GF-D8 (cell line): Measurements from ENCODE around the gene MPDU1.
"Not testable (repeated sequence)": the region's sequence is repeated elsewhere in the genome, so short reads cannot be mapped to it uniquely, and the experiment has no call there.

Experiments used
- DNase-seq: peaks from one replicate; lab custom pipeline; 2025; lab: John Stamatoyannopoulos, UW

Gene MPDU1

DNA sequence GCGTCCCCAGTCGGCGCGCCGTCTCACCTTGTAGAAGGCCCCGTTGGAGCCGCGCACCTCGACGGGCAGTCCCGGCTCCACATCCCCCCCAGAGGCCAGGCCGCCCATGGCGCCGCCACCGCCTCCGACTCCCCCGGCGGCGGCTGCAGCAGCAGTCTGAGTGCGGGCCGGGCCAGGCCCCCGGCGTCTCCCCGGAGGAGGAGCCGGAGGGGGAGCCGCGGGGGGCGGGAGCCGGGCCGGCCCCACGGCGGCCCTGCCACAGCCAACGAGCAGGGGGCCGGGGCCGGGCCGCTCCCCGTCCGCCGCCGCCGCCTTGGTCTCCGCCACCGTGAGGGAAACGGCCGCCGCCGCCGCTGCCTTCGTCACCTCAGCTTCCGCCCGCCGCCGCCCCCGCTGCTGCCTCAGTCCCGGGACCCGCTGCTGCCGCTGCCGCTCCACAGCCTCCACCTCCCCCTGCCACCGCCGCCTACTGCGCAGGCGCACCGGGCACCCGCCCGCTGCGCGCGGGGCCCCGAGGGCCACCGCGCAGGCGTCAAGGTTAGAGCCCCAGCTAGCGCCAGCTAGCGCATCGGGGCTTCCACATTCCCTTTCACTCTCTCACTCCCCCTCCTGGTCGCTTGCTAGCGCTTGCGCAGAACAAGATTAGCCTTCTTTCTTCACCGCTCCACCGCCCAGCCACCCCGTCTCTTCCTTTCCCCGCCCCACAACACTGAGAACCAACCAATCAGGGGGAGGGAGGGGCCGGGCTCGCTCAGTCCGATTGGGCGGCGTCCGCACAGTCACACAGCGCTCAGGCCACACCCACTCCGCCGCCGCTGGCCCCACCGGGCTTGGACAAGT, 31.0 kb downstream of the MPDU1 start, which contains the start of gene FXR2:
Gene FXR2 (minus strand): TSS at position 473 of the 840 bp plus-strand sequence. CDS start 365 bp downstream, at position 108.
- DNase-seq = peak; percentile 98

DNA sequence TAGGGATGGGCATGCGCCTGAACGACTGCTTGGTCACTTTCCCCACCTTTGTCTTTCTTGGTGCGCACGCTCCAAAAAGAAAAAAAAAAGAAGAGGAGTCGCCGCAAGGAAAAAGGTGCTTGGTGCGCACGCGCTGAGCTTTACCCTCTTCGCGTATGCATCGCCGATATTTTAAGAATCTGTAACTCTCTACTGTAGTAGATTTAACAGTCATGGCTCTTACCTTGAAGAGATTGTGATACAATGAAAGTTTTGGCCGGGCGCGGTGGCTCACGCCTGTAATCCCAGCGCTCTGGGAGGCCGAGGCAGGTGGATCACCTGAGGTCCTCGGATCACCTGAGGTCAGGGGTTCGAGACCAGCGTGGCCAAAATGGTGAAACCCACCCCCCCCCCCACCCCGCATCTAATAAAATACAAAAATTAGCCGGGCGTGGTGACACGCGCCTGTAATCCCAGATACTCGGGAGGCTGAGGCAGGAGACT, 31.7 kb downstream of the MPDU1 start:
- no peak for DNase-seq

DNA sequence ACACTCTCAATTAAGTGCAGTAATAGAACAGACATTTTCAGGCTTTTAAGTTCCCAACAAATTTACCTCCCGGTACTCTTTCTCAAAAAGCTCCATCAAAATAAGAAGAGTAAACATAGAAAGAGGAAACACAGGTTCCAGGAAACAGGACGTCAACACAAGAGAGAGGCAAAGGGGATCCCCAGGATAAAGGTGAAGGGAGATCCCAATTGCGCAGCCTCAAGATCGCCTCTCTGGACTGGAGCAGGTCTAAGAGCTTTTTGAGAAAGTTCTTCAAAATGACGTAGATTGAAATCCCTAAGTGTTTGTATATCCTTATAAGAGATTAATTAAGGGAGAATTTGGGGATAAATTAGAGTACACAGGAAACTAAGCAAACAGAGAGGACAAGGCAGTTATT, 35.0 kb downstream of the MPDU1 start:
- no peak for DNase-seq

DNA sequence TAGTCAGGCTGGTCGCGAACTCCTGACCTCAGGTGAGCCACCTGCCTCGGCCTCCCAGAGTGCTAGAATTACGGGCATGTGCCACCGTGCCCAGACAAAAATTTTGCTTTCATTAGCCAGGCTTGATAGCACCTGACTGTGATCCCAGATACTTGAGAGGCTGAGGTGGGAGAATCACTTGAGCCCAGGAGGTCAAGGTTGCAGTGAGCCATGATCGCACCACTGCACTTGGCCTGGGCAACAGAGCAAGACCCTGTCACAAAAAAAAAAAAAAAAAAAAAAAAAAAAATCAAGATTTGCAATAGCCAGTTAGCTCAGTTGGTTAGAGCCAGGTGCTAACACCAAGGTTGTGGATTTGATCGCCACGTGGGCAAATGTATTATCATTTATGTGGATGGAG, 37.2 kb downstream of the MPDU1 start:
- DNase-seq = no peak

DNA sequence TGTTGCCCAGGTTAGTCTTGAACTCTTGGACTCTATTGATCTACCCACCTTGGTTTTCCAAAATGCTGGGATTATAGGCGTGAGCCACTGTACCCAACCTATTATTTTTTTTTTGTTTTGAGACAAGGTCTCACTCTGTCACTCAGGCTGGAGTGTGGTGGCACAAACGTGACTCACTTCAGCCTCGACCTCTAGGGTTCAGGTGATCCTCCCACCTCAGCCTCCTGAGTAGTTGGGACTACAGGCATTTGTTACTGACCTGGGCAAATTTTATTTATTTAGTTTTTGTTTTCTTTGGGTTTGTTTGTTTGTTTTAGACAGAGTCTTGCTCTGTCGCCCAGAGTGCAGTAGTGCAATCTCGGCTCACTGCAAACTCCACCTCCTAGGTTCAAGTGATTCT, 40.0 kb downstream of the MPDU1 start:
- DNase-seq = no peak

DNA sequence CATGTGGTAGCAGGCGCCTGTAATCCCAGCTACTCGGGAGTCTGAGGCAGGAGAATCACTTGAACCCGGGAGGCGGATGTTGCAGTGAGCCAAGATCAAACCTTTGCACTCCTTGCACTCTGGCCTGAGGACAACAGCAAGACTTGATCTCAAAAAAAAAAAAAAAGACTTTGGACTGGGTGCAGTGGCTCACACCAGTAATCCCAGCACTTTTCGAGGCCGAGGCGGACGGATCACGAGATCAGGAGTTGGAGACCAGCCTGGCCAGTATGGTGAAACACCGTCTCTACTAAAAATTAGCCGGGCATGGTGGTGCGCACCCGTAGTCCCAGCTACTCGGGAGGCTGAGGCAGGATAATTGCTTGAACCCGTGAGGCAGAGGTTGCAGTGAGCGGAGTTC, 42.1 kb downstream of the MPDU1 start:
- not testable (repeated sequence) for DNase-seq

DNA sequence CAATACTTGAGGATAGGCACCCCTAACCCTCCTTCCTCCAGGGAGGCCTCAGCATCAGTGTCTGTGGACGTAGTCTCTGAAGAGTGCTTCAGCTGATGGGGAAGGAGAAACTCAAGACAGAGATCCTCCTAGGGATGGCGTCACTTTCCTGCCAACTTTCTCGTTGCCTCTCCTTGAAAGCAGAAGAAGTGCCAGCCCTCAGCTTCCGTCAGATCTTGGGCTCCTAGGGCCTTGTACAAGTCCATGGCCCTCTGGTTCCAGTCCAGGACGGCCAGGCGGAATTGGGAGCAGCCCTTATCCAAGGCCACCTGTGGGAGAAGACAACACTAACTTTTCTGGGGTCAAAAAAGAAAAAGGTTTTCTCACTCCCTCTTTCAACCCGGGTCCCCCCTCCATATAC, 42.7 kb downstream of the MPDU1 start:
- no peak for DNase-seq

DNA sequence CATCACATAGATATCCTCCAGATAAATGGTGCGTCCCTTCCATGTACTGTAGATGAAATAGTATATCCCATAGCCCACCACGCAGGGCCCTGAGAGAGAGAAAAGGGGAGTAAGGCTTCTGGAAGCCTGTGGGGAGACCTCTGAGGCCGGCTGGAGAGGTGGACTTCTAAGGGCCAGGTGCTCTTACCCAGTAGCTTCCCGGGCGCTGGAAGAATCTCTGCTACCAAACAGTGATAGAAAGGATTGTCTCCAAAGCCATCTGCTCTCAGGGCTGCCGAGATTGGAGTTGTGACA, 43.3 kb downstream of the MPDU1 start:
- DNase-seq = no peak

DNA sequence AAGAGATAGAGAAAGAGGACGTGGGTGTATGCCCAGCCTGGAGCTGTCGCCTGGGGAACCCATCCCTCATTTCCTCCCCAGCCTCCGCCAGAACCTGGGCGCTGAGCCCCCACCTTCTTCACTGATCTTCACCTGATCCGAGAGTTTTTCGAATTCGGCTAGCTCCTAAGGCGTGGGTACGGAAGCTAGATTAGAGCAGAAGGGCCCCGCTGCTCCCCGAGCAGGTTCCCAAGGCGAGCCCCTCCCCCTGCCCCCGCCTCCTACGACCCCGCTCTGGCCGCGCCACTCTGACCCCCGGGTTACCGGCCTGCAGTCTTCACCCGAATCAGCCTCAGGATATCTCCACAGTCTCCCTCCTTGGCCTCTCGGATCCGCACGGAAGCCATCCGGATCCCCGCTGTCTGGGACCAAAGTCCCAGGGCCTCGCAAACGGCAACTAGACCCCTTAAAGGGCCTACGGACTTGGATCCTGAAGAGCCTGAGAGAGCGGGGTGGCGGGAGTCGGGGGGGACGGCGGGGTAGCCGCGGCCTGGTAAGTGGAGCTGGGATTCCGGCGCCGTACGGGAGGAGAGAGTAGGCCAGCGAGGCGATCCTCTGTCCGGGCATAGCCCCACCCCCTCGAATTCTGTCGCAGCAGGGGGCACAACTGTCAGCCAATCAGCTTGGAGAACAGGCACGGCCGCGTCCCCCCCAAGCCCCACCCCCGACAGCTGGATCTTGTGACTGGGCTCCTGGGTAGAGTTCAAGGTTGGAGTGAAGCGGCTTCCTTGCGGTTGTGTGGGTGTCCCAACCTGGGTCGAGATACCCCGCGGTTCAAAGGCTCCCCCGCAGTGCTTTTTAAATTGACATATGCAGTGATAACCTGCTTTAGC, 43.8 kb downstream of the MPDU1 start, which contains the start of gene SAT2:
Gene SAT2 (minus strand): TSS at position 572 of the 872 bp plus-strand sequence. CDS start 186 bp downstream, at position 386.
- DNase-seq = peak; percentile 64

DNA sequence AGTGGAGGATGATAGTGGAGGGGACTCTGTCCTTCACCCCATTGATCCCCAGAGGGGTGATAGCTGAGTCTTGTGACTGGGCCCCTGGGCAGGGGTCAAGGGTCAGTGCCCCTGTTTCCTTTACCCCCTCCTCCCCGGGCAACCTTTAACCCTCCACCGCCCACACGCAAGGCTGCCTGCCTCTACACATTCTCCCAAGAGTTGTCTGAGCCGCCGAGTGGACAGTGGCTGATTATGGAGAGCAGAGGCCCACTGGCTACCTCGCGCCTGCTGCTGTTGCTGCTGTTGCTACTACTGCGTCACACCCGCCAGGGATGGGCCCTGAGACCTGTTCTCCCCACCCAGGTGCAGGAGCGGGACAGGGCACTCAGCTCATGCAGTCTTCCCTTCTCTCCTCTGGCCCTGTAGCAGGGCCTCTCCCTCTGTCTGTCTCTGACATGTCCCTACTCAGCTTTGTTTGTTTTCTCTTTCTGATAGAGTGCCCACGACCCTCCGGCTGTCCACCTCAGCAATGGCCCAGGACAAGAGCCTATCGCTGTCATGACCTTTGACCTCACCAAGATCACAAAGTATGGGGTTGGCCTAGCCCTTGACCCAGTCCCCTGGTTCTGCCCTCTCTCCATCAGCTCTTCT, 46.4 kb downstream of the MPDU1 start, which contains the start of gene SHBG:
Gene SHBG (plus strand): TSS at position 197 of the 633 bp plus-strand sequence. CDS start 38 bp downstream, at position 235.
- DNase-seq = no peak

DNA sequence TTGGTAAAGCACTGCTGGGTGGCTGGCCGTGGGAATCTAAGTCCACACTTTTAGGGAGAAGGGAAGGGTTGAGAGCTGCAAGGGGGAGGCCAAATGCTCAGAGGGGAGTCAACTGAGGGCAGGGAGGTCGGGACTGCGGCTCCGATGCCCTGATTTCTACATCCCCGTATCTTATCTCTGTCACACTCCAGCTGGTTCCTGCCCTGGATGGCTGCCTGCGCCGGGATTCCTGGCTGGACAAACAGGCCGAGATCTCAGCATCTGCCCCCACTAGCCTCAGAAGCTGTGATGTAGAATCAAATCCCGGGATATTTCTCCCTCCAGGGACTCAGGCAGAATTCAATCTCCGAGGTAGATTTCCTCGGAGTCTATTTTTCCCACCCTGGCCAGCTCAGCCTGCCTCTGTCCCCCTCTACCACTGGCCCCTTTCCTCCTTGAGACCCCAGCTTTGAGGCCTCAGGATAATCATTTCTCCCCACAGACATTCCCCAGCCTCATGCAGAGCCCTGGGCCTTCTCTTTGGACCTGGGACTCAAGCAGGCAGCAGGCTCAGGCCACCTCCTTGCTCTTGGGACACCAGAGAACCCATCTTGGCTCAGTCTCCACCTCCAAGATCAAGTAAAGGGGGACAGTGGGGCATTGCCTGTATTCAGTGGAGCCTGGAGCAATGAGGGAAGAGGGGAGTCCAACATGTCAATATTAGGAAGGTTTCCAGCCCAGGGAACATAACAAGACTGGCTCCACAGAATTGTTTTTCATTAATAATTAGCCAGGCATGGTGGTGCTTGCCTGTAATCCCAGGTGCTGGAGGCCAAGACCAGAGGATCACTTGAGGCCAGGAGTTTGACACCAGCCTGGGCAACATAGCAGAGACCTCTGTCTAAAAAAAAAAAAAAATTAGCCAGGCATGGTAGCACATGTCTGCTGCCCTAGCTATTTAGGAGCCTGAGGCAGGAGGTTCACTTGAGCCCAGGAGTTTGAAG, 48.0 kb downstream of the MPDU1 start:
- DNase-seq = no peak

DNA sequence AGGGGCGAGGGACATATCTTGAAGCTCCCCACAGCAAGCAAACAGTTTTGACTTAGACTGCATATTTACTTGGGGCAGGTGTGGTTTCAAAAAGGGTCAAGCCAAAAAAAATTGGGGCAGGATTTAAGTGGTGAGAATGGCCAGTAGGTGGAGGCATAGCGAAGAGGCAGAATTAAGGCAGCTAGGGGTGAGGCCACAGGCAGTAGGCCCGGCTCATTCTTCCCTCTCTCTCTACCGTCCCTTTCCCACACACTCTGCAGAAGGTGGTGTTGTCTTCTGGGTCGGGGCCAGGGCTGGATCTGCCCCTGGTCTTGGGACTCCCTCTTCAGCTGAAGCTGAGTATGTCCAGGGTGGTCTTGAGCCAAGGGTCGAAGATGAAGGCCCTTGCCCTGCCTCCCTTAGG, 48.8 kb downstream of the MPDU1 start:
- DNase-seq = no peak

DNA sequence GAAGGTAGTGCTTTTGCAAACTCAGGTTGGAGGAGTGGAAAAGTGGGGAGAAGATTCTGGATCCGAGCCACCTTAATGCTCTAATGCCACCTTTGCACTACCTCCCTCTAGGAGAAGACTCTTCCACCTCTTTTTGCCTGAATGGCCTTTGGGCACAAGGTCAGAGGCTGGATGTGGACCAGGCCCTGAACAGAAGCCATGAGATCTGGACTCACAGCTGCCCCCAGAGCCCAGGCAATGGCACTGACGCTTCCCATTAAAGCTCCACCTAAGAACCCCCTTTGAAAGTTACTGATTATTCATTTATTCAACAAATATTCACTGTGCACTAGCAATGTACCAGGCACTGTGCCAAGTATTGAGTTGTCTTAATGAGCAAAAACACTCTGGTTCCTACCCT, 49.4 kb downstream of the MPDU1 start:
- DNase-seq = no peak

DNA sequence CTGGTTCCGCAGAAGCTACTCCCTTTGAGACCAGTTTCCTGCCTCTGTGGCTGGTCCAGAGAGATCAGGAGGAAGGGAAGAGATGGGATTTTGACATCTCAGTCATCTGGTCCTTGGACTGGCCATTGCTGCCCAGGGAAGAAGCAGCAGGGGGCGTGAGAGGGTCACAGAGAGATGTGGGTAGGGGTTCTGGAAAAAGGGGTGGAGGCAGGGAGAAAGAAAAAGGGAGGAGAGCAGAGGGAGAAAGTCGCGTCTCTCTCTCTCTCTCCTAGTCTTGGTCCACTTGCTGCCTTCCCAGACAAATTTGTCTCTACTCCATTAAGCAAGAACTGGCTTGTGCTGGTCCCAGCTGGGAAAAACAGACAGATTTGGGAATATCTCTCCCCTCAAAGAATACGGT, 50.7 kb downstream of the MPDU1 start:
- no peak for DNase-seq

DNA sequence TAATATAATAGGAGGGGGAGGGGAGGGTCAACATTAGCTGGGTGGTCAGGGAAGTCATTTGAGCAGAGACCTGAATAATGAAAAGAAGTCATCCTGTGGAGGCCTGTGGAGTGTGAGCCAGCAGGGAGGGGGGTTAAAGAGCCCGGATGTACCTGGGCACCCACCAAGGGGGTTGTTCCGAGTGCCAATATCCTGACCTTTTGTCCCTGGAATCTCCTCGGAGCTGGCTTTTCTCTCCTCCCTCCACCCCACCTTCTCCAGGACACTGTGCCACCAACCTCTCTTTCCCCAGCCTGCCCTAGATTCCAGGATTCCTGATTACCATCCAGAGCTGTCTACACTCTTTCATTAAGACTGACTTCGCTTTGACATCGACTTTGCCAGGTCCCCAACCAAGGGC, 52.5 kb downstream of the MPDU1 start:
- no peak for DNase-seq
